Measurements from ENCODE around the gene DHX34.

DNA sequence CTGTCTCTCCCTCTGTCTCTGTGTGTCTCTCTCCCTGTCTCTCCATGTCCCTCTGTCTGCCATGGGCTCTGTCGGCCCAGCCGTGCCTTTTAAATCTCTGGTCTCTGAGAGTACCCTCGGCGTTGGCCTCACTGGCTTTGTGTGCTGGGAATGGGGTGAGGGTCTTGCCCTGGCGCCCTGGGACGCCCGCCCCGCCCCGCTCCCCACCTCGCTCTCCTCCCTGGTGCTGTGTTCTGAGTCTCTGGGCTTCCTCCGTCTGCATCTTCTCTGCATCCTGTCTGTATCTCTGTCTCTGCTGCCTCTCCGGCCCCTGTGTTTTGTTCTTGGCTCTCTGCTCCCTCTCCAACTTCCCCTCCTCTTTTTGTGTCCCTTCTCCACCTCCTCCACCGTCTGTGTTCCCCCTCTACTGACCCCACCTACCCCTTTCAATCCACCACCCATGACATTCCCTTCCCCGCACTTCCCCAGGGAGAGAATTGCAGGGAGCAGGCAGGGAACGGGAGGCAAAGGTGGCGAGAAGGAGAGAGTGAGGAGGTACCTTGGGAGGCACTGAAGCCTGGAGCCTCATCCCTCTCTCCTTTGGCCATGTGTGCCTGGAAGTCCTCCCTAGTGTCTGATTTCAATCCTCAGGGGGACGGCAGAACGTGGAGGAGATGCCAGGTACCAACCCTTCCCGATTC is 74.2 kb downstream of the DHX34 start:
- TF ChIP-seq, protein P1, sequence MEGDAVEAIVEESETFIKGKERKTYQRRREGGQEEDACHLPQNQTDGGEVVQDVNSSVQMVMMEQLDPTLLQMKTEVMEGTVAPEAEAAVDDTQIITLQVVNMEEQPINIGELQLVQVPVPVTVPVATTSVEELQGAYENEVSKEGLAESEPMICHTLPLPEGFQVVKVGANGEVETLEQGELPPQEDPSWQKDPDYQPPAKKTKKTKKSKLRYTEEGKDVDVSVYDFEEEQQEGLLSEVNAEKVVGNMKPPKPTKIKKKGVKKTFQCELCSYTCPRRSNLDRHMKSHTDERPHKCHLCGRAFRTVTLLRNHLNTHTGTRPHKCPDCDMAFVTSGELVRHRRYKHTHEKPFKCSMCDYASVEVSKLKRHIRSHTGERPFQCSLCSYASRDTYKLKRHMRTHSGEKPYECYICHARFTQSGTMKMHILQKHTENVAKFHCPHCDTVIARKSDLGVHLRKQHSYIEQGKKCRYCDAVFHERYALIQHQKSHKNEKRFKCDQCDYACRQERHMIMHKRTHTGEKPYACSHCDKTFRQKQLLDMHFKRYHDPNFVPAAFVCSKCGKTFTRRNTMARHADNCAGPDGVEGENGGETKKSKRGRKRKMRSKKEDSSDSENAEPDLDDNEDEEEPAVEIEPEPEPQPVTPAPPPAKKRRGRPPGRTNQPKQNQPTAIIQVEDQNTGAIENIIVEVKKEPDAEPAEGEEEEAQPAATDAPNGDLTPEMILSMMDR (IDR thresholded peaks at IDR 0.05): no peak
- no peak for TF ChIP-seq POLR2A (IDR thresholded peaks at IDR 0.05)

Measured in esophagus squamous epithelium (tissue), 4 donors.